Measurements from ENCODE around the gene PCED1B. TPM values are rescaled to one million over a fixed set of nuclear protein-coding genes. Genes with fewer than 3 reads are reported as not detected.

Gene PCED1B
- total RNA-seq, 4 donors from 2014 or later = 1.2 to 2.5 (median 2.3) TPM; not detected in 1

GRCh38 chr12:47149146-47149545, 69.7 kb downstream of the PCED1B start:
- H3K9me3 ChIP-seq = no peaks in the 10 kb centered on the region
- H3K4me3 ChIP-seq = no peak overlapping the region
- no peak overlapping the region for H3K27ac ChIP-seq
- H3K27me3 ChIP-seq = no peaks in the 10 kb centered on the region
- intact Hi-C loops (cut with DNase I) = no loop called here
- DNase-seq = no peak
- H3K36me3 ChIP-seq = no peaks in the 10 kb centered on the region
- no peak for TF ChIP-seq CTCF (IDR thresholded peaks at IDR 0.05)
- no peak for TF ChIP-seq POLR2A (IDR thresholded peaks at IDR 0.05)
- H3K4me1 ChIP-seq = no peaks in the 10 kb centered on the region
- 54 to 61% methylated on average over 3 of the region's 3 CpGs for WGBS, 2 donors

GRCh38 chr12:47152095-47152494, 72.7 kb downstream of the PCED1B start:
- H3K27me3 ChIP-seq = no peaks in the 10 kb centered on the region
- H3K36me3 ChIP-seq = no peaks in the 10 kb centered on the region
- DNase-seq = no peak
- H3K27ac ChIP-seq = no peak overlapping the region
- 86 to 90% methylated on average over 1 of the region's 1 CpG for WGBS, 2 donors
- no peaks in the 10 kb centered on the region for H3K9me3 ChIP-seq
- H3K4me1 ChIP-seq = peaks cover 0 to 12% (median 8%) of the 10 kb centered on the region in 3 donors
- intact Hi-C loops (cut with DNase I) = no loop called here
- H3K4me3 ChIP-seq = no peak overlapping the region
- no peak for TF ChIP-seq CTCF (IDR thresholded peaks at IDR 0.05)
- no peak for TF ChIP-seq POLR2A (IDR thresholded peaks at IDR 0.05)

DNA sequence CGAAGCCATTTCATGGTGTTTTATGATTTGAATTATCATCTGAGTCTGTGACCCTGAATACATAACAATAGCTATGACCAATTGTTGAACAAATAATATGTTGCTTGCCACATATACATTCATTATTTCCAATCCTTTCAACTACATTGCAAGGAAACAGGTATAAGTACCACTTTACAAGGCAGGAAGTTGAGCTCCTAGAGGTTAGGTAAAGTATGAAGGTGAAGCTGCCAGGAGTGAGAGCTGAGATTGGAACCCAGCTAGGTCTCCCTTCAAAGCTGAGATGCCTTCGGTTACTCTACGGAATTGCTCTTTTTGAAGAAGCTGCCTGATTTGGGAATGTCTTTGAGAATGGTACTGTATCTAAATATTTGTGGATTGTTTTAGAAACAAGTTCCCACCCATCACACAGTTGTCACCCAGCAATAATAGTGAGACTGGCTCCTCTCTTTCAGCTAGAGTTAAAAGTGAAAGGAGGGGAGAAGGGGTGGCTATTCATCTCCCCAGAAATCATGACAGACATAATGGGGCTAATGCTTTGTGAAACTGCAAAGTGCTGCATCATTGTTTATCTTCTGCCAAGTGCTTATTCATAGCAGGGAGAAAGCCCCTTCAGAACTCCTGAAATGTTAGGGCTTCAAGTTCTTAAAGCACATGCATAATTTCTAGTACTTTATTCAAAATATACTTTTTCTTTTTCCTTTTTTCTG, 76.2 kb downstream of the PCED1B start:
- DNase-seq = no peak
- H3K27ac ChIP-seq = peak overlapping the region in 3 of 4 donors; percentile 13 to 45 (median 25)
- H3K4me1 ChIP-seq = peaks cover 0 to 12% (median 8%) of the 10 kb centered on the region in 3 donors
- no peaks in the 10 kb centered on the region for H3K27me3 ChIP-seq
- no peak for TF ChIP-seq CTCF (IDR thresholded peaks at IDR 0.05)
- no peak for TF ChIP-seq POLR2A (IDR thresholded peaks at IDR 0.05)
- no peaks in the 10 kb centered on the region for H3K36me3 ChIP-seq
- intact Hi-C loops (cut with DNase I) = no loop called here
- H3K4me3 ChIP-seq = no peak overlapping the region
- 87 to 94% methylated on average over 3 of the region's 3 CpGs for WGBS, 2 donors
- no peaks in the 10 kb centered on the region for H3K9me3 ChIP-seq

- intact Hi-C loops (cut with DNase I) = no loop called here
- 50% methylated on average over 2 of the region's 2 CpGs for WGBS, 2 donors
- H3K36me3 ChIP-seq = no peaks in the 10 kb centered on the region
- H3K27me3 ChIP-seq = no peaks in the 10 kb centered on the region
- H3K4me1 ChIP-seq = peaks cover 0 to 12% (median 8%) of the 10 kb centered on the region in 3 donors
- H3K4me3 ChIP-seq = no peak overlapping the region
- peak overlapping the region in 2 of 4 donors; percentile 10 to 45 for H3K27ac ChIP-seq
- no peak for TF ChIP-seq CTCF (IDR thresholded peaks at IDR 0.05)
- no peak for TF ChIP-seq POLR2A (IDR thresholded peaks at IDR 0.05)
- H3K9me3 ChIP-seq = no peaks in the 10 kb centered on the region
- no peak for DNase-seq
Measured at GRCh38 chr12:47156167-47156736, 76.8 kb downstream of the PCED1B start.

DNA sequence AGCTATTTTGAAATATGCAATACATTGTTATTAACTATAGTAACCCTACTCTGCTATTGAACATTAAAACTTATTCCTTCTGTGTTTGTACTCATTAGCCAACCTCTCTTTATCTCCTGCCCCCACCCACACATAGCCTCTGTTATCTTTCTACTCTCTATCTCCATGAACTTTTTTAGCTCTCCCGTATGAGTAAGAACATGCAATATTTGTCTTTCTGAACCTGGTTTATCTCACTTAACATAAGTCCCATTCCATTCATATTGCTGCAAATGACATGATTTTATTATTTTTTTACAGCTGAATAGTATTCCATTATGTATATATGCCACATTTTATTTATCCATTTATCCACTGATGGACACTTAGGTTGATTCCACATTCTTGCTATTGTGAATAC, 79.4 kb downstream of the PCED1B start:
- intact Hi-C loops (cut with DNase I) = no loop called here
- DNase-seq = no peak
- Histone ChIP-seq H3K9me3 (no peaks in the 10 kb centered on the region), H3K36me3 (no peaks in the 10 kb centered on the region), H3K27ac (no peak overlapping the region), H3K4me3 (no peak overlapping the region), H3K27me3 (no peaks in the 10 kb centered on the region), H3K4me1 (peaks cover 0 to 12% (median 8%) of the 10 kb centered on the region in 3 donors)
- TF ChIP-seq CTCF (IDR thresholded peaks at IDR 0.05) (no peak), POLR2A (IDR thresholded peaks at IDR 0.05) (no peak)
- WGBS, 2 donors = 79 to 90% methylated on average over 1 of the region's 1 CpG
